Measurements from ENCODE around the gene MDGA2.

MDGA2 gene

GRCh38 chr14:46818147-46818546 lies 857.3 kb downstream of the MDGA2 start:
- TF ChIP-seq ZNF384 (IDR thresholded peaks at IDR 0.05) (no peak), ELF4 (IDR thresholded peaks at IDR 0.05) (no peak), SUZ12 (IDR thresholded peaks at IDR 0.05) (no peak), TARDBP (IDR thresholded peaks at IDR 0.05) (no peak), LEF1 (IDR thresholded peaks at IDR 0.05; ENCODE audit: borderline replicate concordance) (no peak), SP1 (IDR thresholded peaks at IDR 0.05) (no peak), BHLHE40 (IDR thresholded peaks at IDR 0.05; ENCODE audit: borderline replicate concordance) (no peak), CTBP1 (IDR thresholded peaks at IDR 0.05; ENCODE audit: borderline replicate concordance) (no peak), ARNT (IDR thresholded peaks at IDR 0.05) (no peak), FOXM1 (IDR thresholded peaks at IDR 0.05; ENCODE audit: borderline replicate concordance) (no peak), NFRKB (IDR thresholded peaks at IDR 0.05) (no peak), HDGF (IDR thresholded peaks at IDR 0.05; ENCODE audit: borderline replicate concordance) (no peak), FOXK2 (IDR thresholded peaks at IDR 0.05) (no peak), L3MBTL2 (conservative IDR thresholded peaks at IDR 0.05) (no peak)
- ChIA-PET CTCF (no interaction called here), POLR2A (no interaction called here)
- no peak for DNase-seq (ENCODE audit: extremely low spot score)

GRCh38 chr14:46793144-46793543 lies 882.3 kb downstream of the MDGA2 start:
- POLR2A ChIA-PET: no interaction called here
- DNase-seq (ENCODE audit: extremely low spot score): no peak
- CTCF ChIA-PET: no interaction called here
- TF ChIP-seq BHLHE40 (IDR thresholded peaks at IDR 0.05; ENCODE audit: borderline replicate concordance) (no peak), LEF1 (IDR thresholded peaks at IDR 0.05; ENCODE audit: borderline replicate concordance) (no peak), FOXA1 (IDR thresholded peaks at IDR 0.05) (no peak), ZNF384 (IDR thresholded peaks at IDR 0.05) (no peak), SP1 (IDR thresholded peaks at IDR 0.05) (no peak), SUZ12 (IDR thresholded peaks at IDR 0.05) (no peak), FOXK2 (IDR thresholded peaks at IDR 0.05) (no peak), HDGF (IDR thresholded peaks at IDR 0.05; ENCODE audit: borderline replicate concordance) (no peak), ARNT (IDR thresholded peaks at IDR 0.05) (no peak), PKNOX1 (IDR thresholded peaks at IDR 0.05) (no peak), FOXM1 (IDR thresholded peaks at IDR 0.05; ENCODE audit: borderline replicate concordance) (no peak), ELF4 (IDR thresholded peaks at IDR 0.05) (no peak), CTBP1 (IDR thresholded peaks at IDR 0.05; ENCODE audit: borderline replicate concordance) (no peak), TARDBP (IDR thresholded peaks at IDR 0.05) (no peak), L3MBTL2 (conservative IDR thresholded peaks at IDR 0.05) (no peak), NFRKB (IDR thresholded peaks at IDR 0.05) (no peak)
